Trophoblast cell (in vitro differentiated cells and primary cell): ENCODE measurements around the gene ZNF320. TPM values are rescaled to one million over a fixed set of nuclear protein-coding genes. Genes with fewer than 3 reads are reported as not detected.

Source experiments
- DNase-seq, 2 donors: peaks; one replicate each; pipeline ENCODE4 v3.0.0-alpha.2; 2016
- H2AFZ ChIP-seq: 2 replicates; pipeline ENCODE4 v1.6.1; 2013; ENCODE audit warnings: low read length, moderate library complexity, mild to moderate bottlenecking; ENCODE audit not compliant: insufficient read depth, poor library complexity
- H2AK5ac ChIP-seq: 2 replicates; pipeline ENCODE4 v1.6.1; 2013; ENCODE audit warnings: mild to moderate bottlenecking, low read length
- H2BK120ac ChIP-seq: 2 replicates; pipeline ENCODE4 v1.6.1; 2013; ENCODE audit warnings: low read length, mild to moderate bottlenecking, moderate library complexity; ENCODE audit not compliant: insufficient read depth, poor library complexity
- H2BK12ac ChIP-seq: 2 replicates; pipeline ENCODE4 v1.6.1; 2013; ENCODE audit warnings: mild to moderate bottlenecking, low read length, moderate library complexity
- H2BK5ac ChIP-seq: 2 replicates; pipeline ENCODE4 v1.6.1; 2013; ENCODE audit warnings: low read length, low read depth, moderate library complexity, mild to moderate bottlenecking; ENCODE audit not compliant: poor library complexity
- H3K14ac ChIP-seq: 2 replicates; pipeline ENCODE4 v1.6.1; 2013; ENCODE audit warnings: mild to moderate bottlenecking, low read length
- H3K18ac ChIP-seq: 2 replicates; pipeline ENCODE4 v1.6.1; 2013; ENCODE audit warnings: mild to moderate bottlenecking, low read length
- H3K23ac ChIP-seq: 2 replicates; pipeline ENCODE4 v1.6.1; 2013; ENCODE audit warnings: low read length
- H3K27ac ChIP-seq: 2 replicates; pipeline ENCODE4 v1.5.1; 2013; ENCODE audit warnings: low read depth, mild to moderate bottlenecking, inconsistent platforms, low read length, moderate library complexity
- H3K27me3 ChIP-seq: 2 replicates; pipeline ENCODE4 v1.6.1; 2013; ENCODE audit warnings: inconsistent platforms, mild to moderate bottlenecking, low read length, moderate library complexity; ENCODE audit not compliant: insufficient read depth
- H3K36me3 ChIP-seq, 2 experiments: 1 replicate in 1 of 2; 2 replicates in 1 of 2; pipeline ENCODE4 v1.6.1; 2013; ENCODE audit warnings: low read length in 2 of 2, mild to moderate bottlenecking in 2 of 2, moderate library complexity in 1 of 2; ENCODE audit not compliant: insufficient read depth in 2 of 2, control insufficient read depth in 1 of 2
- H3K4ac ChIP-seq: 2 replicates; pipeline ENCODE4 v1.6.1; 2013; ENCODE audit warnings: low read depth, mild to moderate bottlenecking, low read length, moderate library complexity
- H3K4me1 ChIP-seq, 2 experiments: 1 replicate in 1 of 2; 2 replicates in 1 of 2; pipeline ENCODE4 v1.6.1; 2013; ENCODE audit warnings: low read length in 2 of 2, mild to moderate bottlenecking in 2 of 2, moderate library complexity in 1 of 2; ENCODE audit not compliant: insufficient read depth in 2 of 2, control insufficient read depth in 1 of 2
- H3K4me2 ChIP-seq: 2 replicates; pipeline ENCODE4 v1.6.1; 2013; ENCODE audit warnings: inconsistent platforms, mild to moderate bottlenecking, low read length, moderate library complexity
- H3K4me3 ChIP-seq: 2 replicates; pipeline ENCODE4 v1.5.1; 2013; ENCODE audit warnings: mild to moderate bottlenecking, low read depth, low read length, inconsistent platforms
- H3K79me1 ChIP-seq: one replicate; pipeline ENCODE4 v1.6.1; 2013; ENCODE audit warnings: low read length
- H3K79me2 ChIP-seq: 2 replicates; pipeline ENCODE4 v1.6.1; 2013; ENCODE audit warnings: low read length, mild to moderate bottlenecking; ENCODE audit not compliant: control insufficient read depth, insufficient read depth, poor library complexity
- H3K9ac ChIP-seq: 2 replicates; pipeline ENCODE4 v1.6.1; 2013; ENCODE audit warnings: mild to moderate bottlenecking, low read length
- H3K9me3 ChIP-seq: 2 replicates; pipeline ENCODE4 v1.6.1; 2013; ENCODE audit warnings: low read depth, mild to moderate bottlenecking, control low read depth, inconsistent platforms, low read length; ENCODE audit not compliant: insufficient read depth
- H4K12ac ChIP-seq: 2 replicates; pipeline ENCODE4 v1.6.1; 2013; ENCODE audit warnings: low read depth, mild to moderate bottlenecking, low read length, moderate library complexity
- H4K8ac ChIP-seq: 2 replicates; pipeline ENCODE4 v1.6.1; 2013; ENCODE audit warnings: low read depth, mild to moderate bottlenecking, low read length, moderate library complexity
- H4K91ac ChIP-seq: one replicate; pipeline ENCODE4 v1.6.1; 2013; ENCODE audit warnings: low read depth, mild to moderate bottlenecking, low read length, moderate library complexity
- WGBS: extraction: QIAGEN DNeasy Blood & Tissue Kit; methylation state at CpG from one replicate; pipeline ENCODE4 v1.1.7; 2013; ENCODE audit warnings: missing lambda C conversion rate; ENCODE audit not compliant: insufficient read length, insufficient coverage; ENCODE audit errors: extremely low coverage; 5-methylcytosine and 5-hydroxymethylcytosine counted together
- polyA plus RNA-seq: library from polyadenylated mRNA; stranded (reverse); fragments of 200-250 nt; gene quantifications from 2 replicates; pipeline ENCODE4 v1.2.3, GENCODE V29; 2013

The ZNF320 gene
- 10.1 and 13.4 TPM in 2 replicates for polyA plus RNA-seq

DNA sequence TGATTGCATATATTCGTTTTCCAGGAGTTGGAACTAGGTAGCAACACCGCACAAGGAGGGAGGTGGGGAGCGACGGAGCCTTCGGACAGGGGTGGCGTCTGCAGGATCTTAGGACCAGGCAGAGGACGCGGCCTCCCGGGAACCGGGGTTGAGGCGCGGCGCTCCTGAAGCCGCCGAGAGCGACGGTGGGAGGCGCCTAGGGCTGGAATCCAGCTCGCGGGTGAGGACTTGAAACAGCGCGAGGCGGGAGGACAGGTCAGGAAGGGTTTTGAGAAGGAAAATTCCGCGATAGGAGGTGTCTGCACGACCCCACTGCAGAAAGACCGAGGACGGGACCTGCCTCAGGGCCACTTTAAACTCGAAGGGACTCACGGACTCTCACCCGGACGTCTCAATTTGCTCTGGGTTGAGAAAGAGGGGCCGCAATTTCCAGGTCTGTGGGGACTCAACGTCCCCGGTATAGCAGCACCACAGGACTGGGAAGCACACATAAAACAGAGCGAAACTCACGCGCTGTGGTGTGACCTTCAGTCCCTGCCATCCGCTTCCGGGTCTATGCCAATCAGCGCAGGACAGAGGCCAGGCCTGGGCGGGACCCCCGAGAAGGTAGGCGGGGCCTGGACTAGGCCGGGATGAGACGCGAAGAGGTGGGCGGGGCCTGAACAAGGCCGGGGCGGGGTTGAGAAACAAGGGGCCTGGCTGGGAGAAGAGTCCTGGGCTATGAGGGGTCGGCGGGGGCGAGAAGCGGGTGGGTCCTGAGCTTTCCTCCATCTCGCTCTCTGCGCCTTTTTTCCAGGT, at the start of gene ZNF320:
ZNF320 (minus strand) TSS at position 498 of the 798 bp plus-strand sequence. CDS start 7,380 bp downstream, outside the sequence.
- H3K23ac ChIP-seq = no peak within 1 kb of the TSS
- peaks cover 10 to 11% of the 10 kb centered on the region in 2 experiments for H3K4me1 ChIP-seq
- H2AFZ ChIP-seq = peak within 1 kb of the TSS; percentile 62
- H2BK120ac ChIP-seq = peak within 1 kb of the TSS; percentile 64
- H3K27ac ChIP-seq = peak within 1 kb of the TSS; percentile 97
- peak within 1 kb of the TSS; percentile 96 for H3K9ac ChIP-seq
- H2BK12ac ChIP-seq = peak within 1 kb of the TSS; percentile 78
- peak within 1 kb of the TSS; percentile 95 for H4K8ac ChIP-seq
- no peaks in the 10 kb centered on the region for H3K9me3 ChIP-seq
- peak within 1 kb of the TSS; percentile 93 for H2AK5ac ChIP-seq
- H3K4me2 ChIP-seq = peak within 1 kb of the TSS; percentile 74
- no peaks in the 10 kb centered on the region for H3K27me3 ChIP-seq
- H4K91ac ChIP-seq = peak within 1 kb of the TSS; percentile 93
- peak within 1 kb of the TSS; percentile 94 for H3K14ac ChIP-seq
- peak; percentile 94 to 97 for DNase-seq
- H4K12ac ChIP-seq = peak within 1 kb of the TSS; percentile 84
- H3K4me3 ChIP-seq = peak within 1 kb of the TSS; percentile 88
- no CpG with 5 or more reads among the region's 56 CpGs for WGBS
- H3K79me2 ChIP-seq = peaks cover 20% of the 10 kb centered on the region
- H2BK5ac ChIP-seq = peak within 1 kb of the TSS; percentile 80
- H3K79me1 ChIP-seq = peaks cover 20% of the 10 kb centered on the region
- peak within 1 kb of the TSS; percentile 96 for H3K4ac ChIP-seq
- peak within 1 kb of the TSS; percentile 95 for H3K18ac ChIP-seq
- peaks cover 6% of the 10 kb centered on the region in 2 experiments for H3K36me3 ChIP-seq

- no peak overlapping the region for H2BK12ac ChIP-seq
- peak; percentile 89 to 91 for DNase-seq
These were observed 49.2 kb upstream of the ZNF320 start for GRCh38 chr19:52946322-52947310.

DNA sequence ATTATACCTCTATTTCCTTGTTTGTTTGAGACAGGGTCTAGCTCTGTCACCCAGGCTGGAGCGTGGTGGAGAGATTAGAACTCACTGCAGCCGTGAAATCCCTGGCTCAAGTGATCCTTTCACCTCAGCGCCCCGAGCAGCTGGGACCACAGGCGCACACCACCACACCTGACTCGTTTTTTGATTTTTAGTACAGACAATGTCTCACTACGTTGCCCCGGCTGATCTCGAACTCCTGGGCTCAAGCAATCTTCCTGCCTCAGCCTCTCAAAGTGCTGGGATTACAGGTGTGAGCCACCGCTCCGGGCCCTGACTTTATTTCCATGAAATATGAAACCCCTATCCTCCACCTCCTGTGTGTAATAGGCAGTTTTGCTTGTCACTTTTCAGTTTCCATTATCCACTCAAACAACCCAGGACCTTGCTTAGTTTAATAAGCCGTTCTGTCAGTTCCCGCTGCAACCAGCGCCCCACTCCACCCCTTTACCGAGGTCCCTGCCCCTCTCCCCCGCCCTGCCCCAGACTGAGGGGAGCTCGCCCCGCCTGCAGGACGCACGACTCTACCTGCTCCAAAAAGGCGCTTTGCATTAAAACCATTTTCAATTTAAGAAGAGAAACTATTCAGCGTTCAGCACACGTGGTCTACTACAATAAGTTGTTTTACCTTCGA, 48.4 kb upstream of the ZNF320 start:
- H3K27ac ChIP-seq = peak overlapping the region; percentile 83
- H2AFZ ChIP-seq = no peak overlapping the region
- no peak overlapping the region for H3K9ac ChIP-seq
- H3K14ac ChIP-seq = peak overlapping the region; percentile 86
- H4K91ac ChIP-seq = peak overlapping the region; percentile 94
- peak overlapping the region; percentile 89 for H2BK120ac ChIP-seq
- DNase-seq = peak in 1 of 2 donors; percentile 12
- H3K4me2 ChIP-seq = peak overlapping the region; percentile 31
- peaks cover 14 to 22% of the 10 kb centered on the region in 2 experiments for H3K4me1 ChIP-seq
- H2BK12ac ChIP-seq = peak overlapping the region; percentile 99
- H3K36me3 ChIP-seq = peaks cover 3 to 14% of the 10 kb centered on the region in 2 experiments
- no peak overlapping the region for H3K23ac ChIP-seq
- H4K8ac ChIP-seq = no peak overlapping the region
- no peak overlapping the region for H3K18ac ChIP-seq
- H4K12ac ChIP-seq = no peak overlapping the region
- WGBS = no CpG with 5 or more reads among the region's 24 CpGs
- peak overlapping the region; percentile 77 for H2BK5ac ChIP-seq
- peak overlapping the region; percentile 93 for H2AK5ac ChIP-seq
- peak overlapping the region; percentile 46 for H3K4ac ChIP-seq
- no peaks in the 10 kb centered on the region for H3K27me3 ChIP-seq
- H3K4me3 ChIP-seq = no peak overlapping the region
- peaks cover 7% of the 10 kb centered on the region for H3K79me2 ChIP-seq
- H3K9me3 ChIP-seq = peaks cover 7% of the 10 kb centered on the region
- peaks cover 26% of the 10 kb centered on the region for H3K79me1 ChIP-seq

More at GRCh38 chr19:52946322-52947310, 49.2 kb upstream of the ZNF320 start:
- Histone ChIP-seq H3K4me3 (no peak overlapping the region), H3K27ac (peak overlapping the region; percentile 14), H4K91ac (no peak overlapping the region), H2AK5ac (no peak overlapping the region), H2AFZ (no peak overlapping the region), H3K23ac (no peak overlapping the region), H3K79me1 (peaks cover 26% of the 10 kb centered on the region), H2BK120ac (no peak overlapping the region), H3K36me3 (peaks cover 4 to 18% of the 10 kb centered on the region in 2 experiments), H3K9ac (no peak overlapping the region), H3K4ac (no peak overlapping the region), H4K12ac (no peak overlapping the region), H4K8ac (no peak overlapping the region), H3K14ac (no peak overlapping the region), H3K4me2 (peak overlapping the region; percentile 31), H3K9me3 (peaks cover 8% of the 10 kb centered on the region), H3K79me2 (peaks cover 5% of the 10 kb centered on the region), H2BK5ac (no peak overlapping the region), H3K27me3 (no peaks in the 10 kb centered on the region), H3K4me1 (peaks cover 14 to 22% of the 10 kb centered on the region in 2 experiments), H3K18ac (no peak overlapping the region)
- WGBS = no CpG with 5 or more reads among the region's 39 CpGs
